Esophagus muscularis mucosa (tissue), 4 donors: ENCODE measurements around the gene KRCC1.

Source experiments
- CTCF ChIP-seq, 3 experiments: fragments of 200-600 bp in 2 of 3; fragments of 450-650 bp in 1 of 3; sonication (generic) in 2 of 3; IDR thresholded peaks; one replicate each; pipeline ENCODE4 v1.5.1; 2017 to 2019; ENCODE audit warnings: antibody characterized with exemption in 3 of 3, mild to moderate bottlenecking in 2 of 3, moderate library complexity in 1 of 3
- EP300 ChIP-seq: sonication (generic); formaldehyde crosslinking; IDR thresholded peaks from one replicate; pipeline ENCODE4 v1.6.1; 2017; ENCODE audit warnings: antibody characterized with exemption
- POLR2A ChIP-seq: fragments of 450-650 bp; IDR thresholded peaks from one replicate; pipeline ENCODE4 v1.6.1; 2017; ENCODE audit warnings: antibody characterized with exemption, moderate library complexity, mild to moderate bottlenecking, low read depth
- POLR2AphosphoS5 ChIP-seq, 2 donors: sonication (generic); formaldehyde crosslinking; IDR thresholded peaks; one replicate each; pipeline ENCODE4 v1.6.1; 2017; ENCODE audit warnings: antibody characterized with exemption in 2 of 2

DNA sequence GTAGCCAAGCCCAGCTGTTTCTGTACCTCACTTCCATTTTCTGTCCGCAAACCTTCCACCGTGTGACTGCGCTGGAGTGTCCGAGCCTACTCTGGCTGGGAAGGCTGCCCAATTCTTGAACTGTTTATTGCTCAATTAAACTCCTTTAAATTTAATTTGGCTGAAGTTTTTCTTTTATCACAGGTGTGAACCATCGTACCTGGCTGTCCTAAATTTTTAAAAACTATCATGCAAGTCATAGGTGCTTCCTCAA lies 33.0 kb downstream of the KRCC1 start:
- TF ChIP-seq POLR2A (no peak), CTCF (IDR thresholded peaks at IDR 0.05) (no peak), POLR2AphosphoS5 (IDR thresholded peaks at IDR 0.05) (no peak), EP300 (no peak)
